Measurements from ENCODE around the gene ACIN1.
A peak's percentile ranks its signal among the peaks of the same experiment; 100 is the strongest.

ACIN1 gene

GRCh38 chr14:23071921-23072539 lies 22.9 kb downstream of the ACIN1 start:
- H2BK120ac ChIP-seq (ENCODE audit: low read depth, low read length), result no peak overlapping the region
- H3K18ac ChIP-seq (ENCODE audit: low read depth in 1 of 2, low read length in 2 of 2), result peak overlapping the region in 1 of 2 experiments; percentile 96
- peaks cover 12% of the 10 kb centered on the region for H3K79me1 ChIP-seq (replicated peaks; ENCODE audit: low read length, poor library complexity, severe bottlenecking)
- WGBS, result 75% methylated on average over 3 of the region's 5 CpGs
- no peak overlapping the region for H3K23ac ChIP-seq (ENCODE audit: low read length in 2 of 2)
- H3K36me3 ChIP-seq (ENCODE audit: control insufficient read depth in 1 of 2, insufficient read depth in 2 of 2, low read depth in 1 of 2, low read length in 2 of 2), result peaks cover 35 to 79% of the 10 kb centered on the region in 2 experiments
- no peak overlapping the region for H4K91ac ChIP-seq (ENCODE audit: low read length)
- peak overlapping the region; percentile 8 for H2BK15ac ChIP-seq (ENCODE audit: low read depth, poor library complexity, severe bottlenecking)
- H3K9ac ChIP-seq (ENCODE audit: low read length), result peak overlapping the region; percentile 99
- H2AFZ ChIP-seq (ENCODE audit: low read depth, low read length), result no peak overlapping the region
- peak overlapping the region; percentile 63 for H3K27ac ChIP-seq (ENCODE audit: low read length, poor library complexity, severe bottlenecking)
- H3K4me2 ChIP-seq (ENCODE audit: low read length, poor library complexity, severe bottlenecking), result no peak overlapping the region
- H2BK12ac ChIP-seq (ENCODE audit: low read length in 2 of 2), result peak overlapping the region in 1 of 2 experiments; percentile 70
- no peaks in the 10 kb centered on the region for H3K9me3 ChIP-seq (ENCODE audit: control insufficient read depth, low read length)
- no peak overlapping the region for H4K8ac ChIP-seq (ENCODE audit: low read length)
- peak overlapping the region; percentile 79 for H2AK5ac ChIP-seq (ENCODE audit: low read length, severe bottlenecking)
- no peak for DNase-seq
- peak overlapping the region in 1 of 2 experiments; percentile 54 for H3K4ac ChIP-seq (ENCODE audit: low read depth in 1 of 2, low read length in 2 of 2)
- H3K14ac ChIP-seq (ENCODE audit: low read length in 2 of 2), result no peak overlapping the region
- no peak overlapping the region for H2BK5ac ChIP-seq (ENCODE audit: low read depth, low read length, poor library complexity, severe bottlenecking)
- no peaks in the 10 kb centered on the region for H3K27me3 ChIP-seq (ENCODE audit: control insufficient read depth in 1 of 2, insufficient read depth in 1 of 2, low read length in 2 of 2)
- H3K4me3 ChIP-seq (ENCODE audit: insufficient read depth in 1 of 2, low read depth in 1 of 2, low read length in 2 of 2), result peak overlapping the region in 1 of 2 experiments; percentile 97
- H3K4me1 ChIP-seq (ENCODE audit: control insufficient read depth, insufficient read depth, low read depth, low read length), result peaks cover 22% of the 10 kb centered on the region

DNA sequence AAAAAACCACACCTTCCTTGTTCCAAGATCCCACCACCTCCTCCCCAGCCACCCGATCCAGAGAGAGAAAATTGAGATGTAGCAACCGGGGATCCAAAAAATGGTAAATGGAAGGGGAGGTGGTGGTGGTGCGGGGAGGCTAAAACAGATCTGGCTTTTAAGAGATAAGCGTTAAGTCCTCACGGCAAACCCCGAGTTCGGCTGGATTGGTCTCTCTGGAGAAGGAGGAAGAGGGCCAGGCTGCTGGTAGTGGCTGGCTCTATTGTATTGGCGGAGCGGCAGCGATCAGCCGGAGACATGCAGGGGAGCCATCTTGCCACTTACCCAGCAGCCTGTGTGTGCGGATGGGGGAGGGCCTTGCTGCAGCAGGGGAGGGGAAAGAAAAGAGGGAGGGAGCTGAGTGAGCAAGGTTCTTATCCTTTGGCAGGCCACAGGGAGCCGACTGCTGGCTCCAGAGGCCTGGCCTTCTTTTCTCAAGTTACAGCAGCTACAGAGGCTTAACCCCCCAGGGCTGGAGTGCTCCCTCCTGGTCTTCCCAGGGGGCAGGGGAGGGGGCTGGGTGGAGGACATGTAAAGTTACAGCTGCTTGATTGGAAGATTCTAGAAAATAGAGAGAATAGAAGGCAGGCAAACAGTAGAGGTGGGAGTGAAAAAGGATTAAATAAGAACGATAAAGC lies 23.6 kb downstream of the ACIN1 start:
- Histone ChIP-seq H3K9ac (ENCODE audit: low read length) (peak overlapping the region; percentile 99), H3K14ac (ENCODE audit: low read length in 2 of 2) (peak overlapping the region in 1 of 2 experiments; percentile 22), H3K4ac (ENCODE audit: low read depth in 1 of 2, low read length in 2 of 2) (peak overlapping the region; percentile 48 to 93), H3K9me3 (ENCODE audit: control insufficient read depth, low read length) (no peaks in the 10 kb centered on the region), H3K79me1 (replicated peaks; ENCODE audit: low read length, poor library complexity, severe bottlenecking) (peaks cover 9% of the 10 kb centered on the region), H2BK5ac (ENCODE audit: low read depth, low read length, poor library complexity, severe bottlenecking) (peak overlapping the region; percentile 85), H3K4me2 (ENCODE audit: low read length, poor library complexity, severe bottlenecking) (peak overlapping the region; percentile 95), H2BK15ac (ENCODE audit: low read depth, poor library complexity, severe bottlenecking) (no peak overlapping the region), H3K23ac (ENCODE audit: low read length in 2 of 2) (no peak overlapping the region), H2AK5ac (ENCODE audit: low read length, severe bottlenecking) (peak overlapping the region; percentile 75), H3K4me1 (ENCODE audit: control insufficient read depth, insufficient read depth, low read depth, low read length) (peaks cover 23% of the 10 kb centered on the region), H3K27ac (ENCODE audit: low read length, poor library complexity, severe bottlenecking) (peak overlapping the region; percentile 87), H2BK12ac (ENCODE audit: low read length in 2 of 2) (no peak overlapping the region), H3K36me3 (ENCODE audit: control insufficient read depth in 1 of 2, insufficient read depth in 2 of 2, low read depth in 1 of 2, low read length in 2 of 2) (peaks cover 41 to 78% of the 10 kb centered on the region in 2 experiments), H3K18ac (ENCODE audit: low read depth in 1 of 2, low read length in 2 of 2) (peak overlapping the region; percentile 72 to 94), H2BK120ac (ENCODE audit: low read depth, low read length) (peak overlapping the region; percentile 7), H4K8ac (ENCODE audit: low read length) (peak overlapping the region; percentile 72), H2AFZ (ENCODE audit: low read depth, low read length) (no peak overlapping the region), H4K91ac (ENCODE audit: low read length) (no peak overlapping the region), H3K27me3 (ENCODE audit: control insufficient read depth in 1 of 2, insufficient read depth in 1 of 2, low read length in 2 of 2) (no peaks in the 10 kb centered on the region), H3K4me3 (ENCODE audit: insufficient read depth in 1 of 2, low read depth in 1 of 2, low read length in 2 of 2) (peak overlapping the region; percentile 70 to 97)
- peak; percentile 94 for DNase-seq
- 5% methylated on average over 14 of the region's 14 CpGs for WGBS

- Histone ChIP-seq H2BK5ac (ENCODE audit: low read depth, low read length, poor library complexity, severe bottlenecking) (no peak overlapping the region), H3K9ac (ENCODE audit: low read length) (peak overlapping the region; percentile 99), H3K18ac (ENCODE audit: low read depth in 1 of 2, low read length in 2 of 2) (peak overlapping the region in 1 of 2 experiments; percentile 70), H4K8ac (ENCODE audit: low read length) (no peak overlapping the region), H3K4me3 (ENCODE audit: insufficient read depth in 1 of 2, low read depth in 1 of 2, low read length in 2 of 2) (peak overlapping the region; percentile 70 to 97), H3K4ac (ENCODE audit: low read depth in 1 of 2, low read length in 2 of 2) (peak overlapping the region in 1 of 2 experiments; percentile 54), H3K27ac (ENCODE audit: low read length, poor library complexity, severe bottlenecking) (peak overlapping the region; percentile 87), H2BK12ac (ENCODE audit: low read length in 2 of 2) (no peak overlapping the region), H3K4me1 (ENCODE audit: control insufficient read depth, insufficient read depth, low read depth, low read length) (peaks cover 25% of the 10 kb centered on the region), H3K4me2 (ENCODE audit: low read length, poor library complexity, severe bottlenecking) (peak overlapping the region; percentile 95), H2AK5ac (ENCODE audit: low read length, severe bottlenecking) (peak overlapping the region; percentile 36), H2AFZ (ENCODE audit: low read depth, low read length) (no peak overlapping the region), H3K27me3 (ENCODE audit: control insufficient read depth in 1 of 2, insufficient read depth in 1 of 2, low read length in 2 of 2) (no peaks in the 10 kb centered on the region), H3K9me3 (ENCODE audit: control insufficient read depth, low read length) (no peaks in the 10 kb centered on the region), H3K23ac (ENCODE audit: low read length in 2 of 2) (no peak overlapping the region), H3K14ac (ENCODE audit: low read length in 2 of 2) (no peak overlapping the region), H3K36me3 (ENCODE audit: control insufficient read depth in 1 of 2, insufficient read depth in 2 of 2, low read depth in 1 of 2, low read length in 2 of 2) (peaks cover 38 to 78% of the 10 kb centered on the region in 2 experiments), H3K79me1 (replicated peaks; ENCODE audit: low read length, poor library complexity, severe bottlenecking) (peaks cover 3% of the 10 kb centered on the region), H2BK120ac (ENCODE audit: low read depth, low read length) (no peak overlapping the region), H4K91ac (ENCODE audit: low read length) (no peak overlapping the region), H2BK15ac (ENCODE audit: low read depth, poor library complexity, severe bottlenecking) (no peak overlapping the region)
- WGBS, result under 1% methylated on average over 5 of the region's 10 CpGs
- DNase-seq, result no peak
Observed at GRCh38 chr14:23070262-23071129, 24.4 kb downstream of the ACIN1 start.
